Keratinocyte (primary cell): ENCODE measurements around the gene MGAT4A. TPM values are rescaled to one million over a fixed set of nuclear protein-coding genes. Genes with fewer than 3 reads are reported as not detected.

Source experiments
- DNase-seq: peaks from one replicate; pipeline ENCODE4 v3.0.0-alpha.2; 2011; ENCODE audit warnings: low read depth, missing footprints, low spot score
- FAIRE-seq: peaks from 2 replicates; lab custom pipeline; 2011; peaks lifted over from hg19 to GRCh38; lab: Jason Lieb, UNC
- H2AFZ ChIP-seq: 2 replicates; pipeline ENCODE4 v1.6.0; 2012; ENCODE audit warnings: low read length, control low read depth, inconsistent platforms; ENCODE audit not compliant: control insufficient read depth
- H3K27ac ChIP-seq: 2 replicates; pipeline ENCODE4 v1.5.1; 2011; ENCODE audit warnings: low read length; ENCODE audit not compliant: control insufficient read depth, insufficient read depth
- H3K27me3 ChIP-seq: 3 replicates; pipeline ENCODE4 v1.6.0; 2011; ENCODE audit warnings: low read length; ENCODE audit not compliant: control insufficient read depth, insufficient read depth; ENCODE audit errors: extremely low read depth
- H3K36me3 ChIP-seq, 2 experiments: 2 replicates in 1 of 2; 3 replicates in 1 of 2; pipeline ENCODE4 v1.5.1; 2011; ENCODE audit warnings: low read length in 2 of 2, mild to moderate bottlenecking in 1 of 2; ENCODE audit not compliant: control insufficient read depth in 2 of 2, insufficient read depth in 2 of 2; ENCODE audit errors: extremely low read depth in 1 of 2
- H3K4me1 ChIP-seq: 3 replicates; pipeline ENCODE4 v1.5.1; 2011; ENCODE audit warnings: low read length; ENCODE audit not compliant: control insufficient read depth, insufficient read depth; ENCODE audit errors: extremely low read depth
- H3K4me2 ChIP-seq: 3 replicates; pipeline ENCODE4 v1.6.0; 2011; ENCODE audit warnings: low read depth, low read length; ENCODE audit not compliant: control insufficient read depth, insufficient read depth; ENCODE audit errors: extremely low read depth
- H3K4me3 ChIP-seq, 3 experiments: fragments of 200-600 bp in 1 of 3; sonication (generic) in 1 of 3; 2 replicates in 2 of 3; 3 replicates in 1 of 3; pipeline ENCODE4 v1.5.1; 2011 to 2016; ENCODE audit warnings: low read length in 3 of 3, mild to moderate bottlenecking in 3 of 3, control low read depth in 2 of 3, inconsistent platforms in 1 of 3, low read depth in 1 of 3, mixed read lengths in 1 of 3, mixed run types in 1 of 3, moderate library complexity in 1 of 3; ENCODE audit not compliant: control insufficient read depth in 2 of 3, insufficient read depth in 2 of 3; ENCODE audit errors: extremely low read depth in 1 of 3
- H3K79me2 ChIP-seq: 2 replicates; pipeline ENCODE4 v1.6.0; 2012; ENCODE audit warnings: low read length; ENCODE audit not compliant: control insufficient read depth, insufficient read depth
- H3K9ac ChIP-seq: 3 replicates; pipeline ENCODE4 v1.6.0; 2011; ENCODE audit warnings: low read length; ENCODE audit not compliant: control insufficient read depth, insufficient read depth; ENCODE audit errors: extremely low read depth
- H3K9me1 ChIP-seq: 3 replicates; pipeline ENCODE4 v1.6.0; 2011; ENCODE audit warnings: low read length; ENCODE audit not compliant: control insufficient read depth, insufficient read depth; ENCODE audit errors: extremely low read depth
- H3K9me3 ChIP-seq: 2 replicates; pipeline ENCODE4 v1.5.1; 2012; ENCODE audit warnings: low read depth, low read length; ENCODE audit not compliant: control insufficient read depth
- H4K20me1 ChIP-seq: 3 replicates; pipeline ENCODE4 v1.6.0; 2011; ENCODE audit warnings: low read length; ENCODE audit not compliant: control insufficient read depth, insufficient read depth; ENCODE audit errors: extremely low read depth
- EZH2 ChIP-seq: IDR thresholded peaks from one replicate; pipeline ENCODE4 v1.6.1; 2012; ENCODE audit warnings: inconsistent platforms, mild to moderate bottlenecking, low read length, moderate library complexity
- dilution Hi-C: fragments of 300-500 bp; cut with MboI; formaldehyde crosslinking; loops from one replicate; pipeline ENCODE4 v1.7.0; 2020; ENCODE audit warnings: low sequenced_read_pairs; ENCODE audit not compliant: extremely low pct_ligation_motif_present
- polyA plus RNA-seq, 5 experiments: library from polyadenylated mRNA; depleted of rRNA in 3 of 5; stranded (reverse) in 3 of 5; stranded (forward) in 1 of 5; unstranded in 1 of 5; fragments of >200 nt; gene quantifications; 1 replicate in 1 of 5; 2 replicates in 3 of 5; 3 replicates in 1 of 5; pipeline versions ENCODE4 v1.2.1 to v1.2.3, GENCODE V29; 2011 to 2012; ENCODE audit warnings: missing spikeins in 2 of 5, low read depth in 1 of 5, low replicate concordance in 1 of 5
- TF ChIP-seq, protein P1 (sequence below), 3 experiments: IDR thresholded peaks in 1 of 3; conservative IDR thresholded peaks in 1 of 3; optimal IDR thresholded peaks in 1 of 3; 2 replicates in 2 of 3; 3 replicates in 1 of 3; pipeline versions ENCODE3 to v1.5.1; 2011; ENCODE audit warnings: low read length in 3 of 3, mild to moderate bottlenecking in 3 of 3, moderate library complexity in 2 of 3, control low read depth in 1 of 3, inconsistent platforms in 1 of 3; ENCODE audit not compliant: insufficient read depth in 2 of 3; ENCODE audit errors: extremely low read depth in 1 of 3

Gene MGAT4A
- polyA plus RNA-seq, 1 donor (not counting 4 experiments of a cell fraction or from before 2014, with no cell fraction given): 0.81 TPM

GRCh38 chr2:98654699-98655495 is 76.0 kb downstream of the MGAT4A start:
- TF ChIP-seq EZH2: no peak
- TF ChIP-seq, protein P1, sequence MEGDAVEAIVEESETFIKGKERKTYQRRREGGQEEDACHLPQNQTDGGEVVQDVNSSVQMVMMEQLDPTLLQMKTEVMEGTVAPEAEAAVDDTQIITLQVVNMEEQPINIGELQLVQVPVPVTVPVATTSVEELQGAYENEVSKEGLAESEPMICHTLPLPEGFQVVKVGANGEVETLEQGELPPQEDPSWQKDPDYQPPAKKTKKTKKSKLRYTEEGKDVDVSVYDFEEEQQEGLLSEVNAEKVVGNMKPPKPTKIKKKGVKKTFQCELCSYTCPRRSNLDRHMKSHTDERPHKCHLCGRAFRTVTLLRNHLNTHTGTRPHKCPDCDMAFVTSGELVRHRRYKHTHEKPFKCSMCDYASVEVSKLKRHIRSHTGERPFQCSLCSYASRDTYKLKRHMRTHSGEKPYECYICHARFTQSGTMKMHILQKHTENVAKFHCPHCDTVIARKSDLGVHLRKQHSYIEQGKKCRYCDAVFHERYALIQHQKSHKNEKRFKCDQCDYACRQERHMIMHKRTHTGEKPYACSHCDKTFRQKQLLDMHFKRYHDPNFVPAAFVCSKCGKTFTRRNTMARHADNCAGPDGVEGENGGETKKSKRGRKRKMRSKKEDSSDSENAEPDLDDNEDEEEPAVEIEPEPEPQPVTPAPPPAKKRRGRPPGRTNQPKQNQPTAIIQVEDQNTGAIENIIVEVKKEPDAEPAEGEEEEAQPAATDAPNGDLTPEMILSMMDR (optimal IDR thresholded peaks at IDR 0.05 in 1 of 3, IDR thresholded peaks at IDR 0.05 in 1 of 3, conservative IDR thresholded peaks at IDR 0.05 in 1 of 3; ENCODE audit: extremely low read depth in 1 of 3, insufficient read depth in 2 of 3, low read length in 3 of 3): no peak
- no peaks in the 10 kb centered on the region for H3K9me3 ChIP-seq
- H3K9me1 ChIP-seq: no peaks in the 10 kb centered on the region
- dilution Hi-C loops: no loop called here
- H3K4me3 ChIP-seq: no peak overlapping the region
- DNase-seq (no peak), FAIRE-seq (no peak)
- no peak overlapping the region for H3K27ac ChIP-seq
- H2AFZ ChIP-seq: no peak overlapping the region
- H3K27me3 ChIP-seq: no peaks in the 10 kb centered on the region
- H3K79me2 ChIP-seq: no peaks in the 10 kb centered on the region
- no peaks in the 10 kb centered on the region for H3K36me3 ChIP-seq
- no peak overlapping the region for H3K4me2 ChIP-seq
- no peaks in the 10 kb centered on the region for H3K4me1 ChIP-seq
- no peak overlapping the region for H3K9ac ChIP-seq
- H4K20me1 ChIP-seq: no peaks in the 10 kb centered on the region

GRCh38 chr2:98650998-98651397 is 79.9 kb downstream of the MGAT4A start:
- Histone ChIP-seq H3K27me3 (no peaks in the 10 kb centered on the region), H2AFZ (no peak overlapping the region), H3K27ac (no peak overlapping the region), H3K4me1 (peaks cover 3% of the 10 kb centered on the region), H3K9ac (no peak overlapping the region), H3K4me3 (no peak overlapping the region), H3K36me3 (no peaks in the 10 kb centered on the region), H4K20me1 (no peaks in the 10 kb centered on the region), H3K9me1 (no peaks in the 10 kb centered on the region), H3K9me3 (no peaks in the 10 kb centered on the region), H3K79me2 (no peaks in the 10 kb centered on the region), H3K4me2 (no peak overlapping the region)
- dilution Hi-C loops: no loop called here
- DNase-seq (no peak), FAIRE-seq (no peak)
- TF ChIP-seq, protein P1 (optimal IDR thresholded peaks at IDR 0.05 in 1 of 3, IDR thresholded peaks at IDR 0.05 in 1 of 3, conservative IDR thresholded peaks at IDR 0.05 in 1 of 3; ENCODE audit: extremely low read depth in 1 of 3, insufficient read depth in 2 of 3, low read length in 3 of 3): no peak
- TF ChIP-seq EZH2: no peak
